Endothelial cell (in vitro differentiated cells): ENCODE results near the gene WFS1. TPM values are rescaled to one million over a fixed set of nuclear protein-coding genes. Genes with fewer than 3 reads are reported as not detected.

Experiments
- DNase-seq: peaks from one replicate; pipeline ENCODE4 v3.0.0; 2021; ENCODE audit warnings: low spot score
- H3K27ac Mint-ChIP-seq: one replicate; pipeline ENCODE4 v1.8.0; 2021; ENCODE audit warnings: mixed read lengths, inconsistent platforms; ENCODE audit not compliant: unreplicated experiment
- H3K27me3 Mint-ChIP-seq: one replicate; pipeline ENCODE4 v1.8.0; 2021; ENCODE audit warnings: mild to moderate bottlenecking, moderate library complexity, mixed read lengths, inconsistent platforms; ENCODE audit not compliant: unreplicated experiment
- H3K36me3 Mint-ChIP-seq: one replicate; pipeline ENCODE4 v1.8.0; 2021; ENCODE audit warnings: mild to moderate bottlenecking, low read depth, mixed read lengths, inconsistent platforms; ENCODE audit not compliant: unreplicated experiment
- H3K4me1 Mint-ChIP-seq: one replicate; pipeline ENCODE4 v1.8.0; 2021; ENCODE audit warnings: mild to moderate bottlenecking, mixed read lengths, inconsistent platforms; ENCODE audit not compliant: unreplicated experiment
- H3K4me3 Mint-ChIP-seq: one replicate; pipeline ENCODE4 v1.8.0; 2021; ENCODE audit warnings: mild to moderate bottlenecking, mixed read lengths, inconsistent platforms; ENCODE audit not compliant: unreplicated experiment
- H3K9me3 Mint-ChIP-seq: one replicate; pipeline ENCODE4 v1.8.0; 2021; ENCODE audit warnings: mixed read lengths, inconsistent platforms; ENCODE audit not compliant: unreplicated experiment
- CTCF ChIP-seq: fragments of 200-600 bp; sonication (generic); IDR thresholded peaks from one replicate; pipeline ENCODE4 v1.5.0; 2021; ENCODE audit warnings: antibody characterized with exemption; ENCODE audit not compliant: unreplicated experiment
- total RNA-seq: library from RNA; stranded (reverse); fragmentation: NEBNext Ultra II Directional; extraction: Animal tissue kit (Norgen Biotek cat#: 25700); gene quantifications from one replicate; pipeline ENCODE4 v1.2.1, GENCODE V29; 2021; ENCODE audit not compliant: unreplicated experiment

WFS1 gene
- total RNA-seq, 1 donor from 2014 or later: 53.2 TPM

- peaks cover 22% of the 10 kb centered on the region for H3K36me3 Mint-ChIP-seq
These were observed 10.1 kb downstream of the WFS1 start for GRCh38 chr4:6279582-6280289.

GRCh38 chr4:6280365-6280996, 10.8 kb downstream of the WFS1 start:
- Mint-ChIP-seq H3K4me1 (peaks cover 6% of the 10 kb centered on the region), H3K4me3 (no peak overlapping the region), H3K36me3 (peaks cover 22% of the 10 kb centered on the region), H3K27ac (no peak overlapping the region), H3K27me3 (peaks cover 4% of the 10 kb centered on the region), H3K9me3 (no peaks in the 10 kb centered on the region)
- TF ChIP-seq CTCF: no peak
- no peak for DNase-seq

More at GRCh38 chr4:6279582-6280289, 10.1 kb downstream of the WFS1 start:
- peaks cover 4% of the 10 kb centered on the region for H3K27me3 Mint-ChIP-seq
- TF ChIP-seq CTCF: no peak
- peaks cover 8% of the 10 kb centered on the region for H3K4me1 Mint-ChIP-seq
- no peak for DNase-seq
- H3K4me3 Mint-ChIP-seq: no peak overlapping the region
- no peak overlapping the region for H3K27ac Mint-ChIP-seq
- no peaks in the 10 kb centered on the region for H3K9me3 Mint-ChIP-seq

GRCh38 chr4:6281436-6282313, 12.0 kb downstream of the WFS1 start:
- no peak overlapping the region for H3K27ac Mint-ChIP-seq
- peaks cover 4% of the 10 kb centered on the region for H3K27me3 Mint-ChIP-seq
- H3K36me3 Mint-ChIP-seq: peaks cover 26% of the 10 kb centered on the region
- no peaks in the 10 kb centered on the region for H3K9me3 Mint-ChIP-seq
- H3K4me3 Mint-ChIP-seq: no peak overlapping the region
- TF ChIP-seq CTCF: no peak
- DNase-seq: no peak
- H3K4me1 Mint-ChIP-seq: peaks cover 6% of the 10 kb centered on the region

- Mint-ChIP-seq H3K36me3 (peaks cover 26% of the 10 kb centered on the region), H3K4me1 (peaks cover 6% of the 10 kb centered on the region), H3K4me3 (no peak overlapping the region), H3K27me3 (peaks cover 2% of the 10 kb centered on the region), H3K27ac (no peak overlapping the region), H3K9me3 (no peaks in the 10 kb centered on the region)
- DNase-seq: no peak
- no peak for TF ChIP-seq CTCF
These were observed 12.7 kb downstream of the WFS1 start for GRCh38 chr4:6282314-6282771.
